Measurements from ENCODE around the gene CYP27A1. TPM values are rescaled to one million over a fixed set of nuclear protein-coding genes. Genes with fewer than 3 reads are reported as not detected.
"Not testable (repeated sequence)": the region's sequence is repeated elsewhere in the genome, so short reads cannot be mapped to it uniquely, and the experiment has no call there.

The CYP27A1 gene
- total and polyA plus RNA-seq, 3 donors from 2014 or later = 30.2 to 62.8 (median 37.2) TPM

GRCh38 chr2:218756599-218757377 is 25.2 kb upstream of the CYP27A1 start:
- no peak for DNase-seq
- intact Hi-C loops (cut with DNase I; ENCODE audit: low total_unique reads) = no loop called here
- Histone ChIP-seq H3K9me3 (no peaks in the 10 kb centered on the region), H3K4me3 (no peak overlapping the region), H3K4me1 (no peaks in the 10 kb centered on the region), H3K36me3 (ENCODE audit: low read depth, missing control alignments) (no peaks in the 10 kb centered on the region), H3K27me3 (no peaks in the 10 kb centered on the region), H3K27ac (no peak overlapping the region)
- no peak for TF ChIP-seq POLR2A (IDR thresholded peaks at IDR 0.05)
- 60 to 71% methylated on average over 6 of the region's 6 CpGs for WGBS, 2 donors

GRCh38 chr2:218761795-218762194 is 20.2 kb upstream of the CYP27A1 start:
- no peak for DNase-seq
- H3K9me3 ChIP-seq = no peaks in the 10 kb centered on the region
- no peaks in the 10 kb centered on the region for H3K27me3 ChIP-seq
- 72 to 80% methylated on average over 2 of the region's 2 CpGs for WGBS, 2 donors
- no peak for TF ChIP-seq CTCF (IDR thresholded peaks at IDR 0.05)
- no peak for TF ChIP-seq POLR2A (IDR thresholded peaks at IDR 0.05)
- H3K4me3 ChIP-seq = no peak overlapping the region
- no peaks in the 10 kb centered on the region for H3K36me3 ChIP-seq (ENCODE audit: low read depth, missing control alignments)
- intact Hi-C loops (cut with DNase I; ENCODE audit: low total_unique reads) = no loop called here
- H3K27ac ChIP-seq = no peak overlapping the region
- H3K4me1 ChIP-seq = no peaks in the 10 kb centered on the region

DNA sequence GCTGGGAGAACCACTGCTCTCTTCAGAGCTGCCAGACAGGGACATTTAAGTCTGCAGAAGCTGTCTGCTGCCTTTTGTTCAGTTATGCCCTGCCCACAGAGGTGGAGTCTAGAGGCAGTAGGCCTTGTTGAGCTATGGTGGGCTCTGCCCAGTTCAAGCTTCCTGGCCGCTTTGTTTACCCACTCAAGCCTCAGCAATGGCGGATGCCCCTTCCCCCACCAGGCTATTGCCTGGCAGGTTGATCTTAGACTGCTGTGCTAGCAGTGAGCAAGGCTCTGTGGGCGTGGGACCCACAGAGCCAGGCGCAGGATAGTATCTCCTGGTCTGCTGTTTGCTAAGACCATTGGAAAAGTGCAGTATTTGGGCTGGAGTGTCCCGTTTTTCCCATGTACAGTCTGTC is 9.2 kb upstream of the CYP27A1 start:
- H3K4me3 ChIP-seq; H3K27ac ChIP-seq; DNase-seq; H3K27me3 ChIP-seq; H3K36me3 ChIP-seq (ENCODE audit: low read depth, missing control alignments); intact Hi-C loops (cut with DNase I; ENCODE audit: low total_unique reads); H3K9me3 ChIP-seq; H3K4me1 ChIP-seq: not testable (repeated sequence)
- WGBS, 2 donors = 90% methylated on average over 5 of the region's 5 CpGs; no CpG with 5 or more reads in 1 of the 2 donors

- Histone ChIP-seq H3K27ac (no peak overlapping the region), H3K27me3 (no peaks in the 10 kb centered on the region), H3K4me1 (no peaks in the 10 kb centered on the region), H3K9me3 (no peaks in the 10 kb centered on the region), H3K36me3 (ENCODE audit: low read depth, missing control alignments) (no peaks in the 10 kb centered on the region), H3K4me3 (no peak overlapping the region)
- 90 to 95% methylated on average over 2 of the region's 2 CpGs for WGBS, 2 donors
- intact Hi-C loops (cut with DNase I; ENCODE audit: low total_unique reads) = no loop called here
- DNase-seq = no peak
- TF ChIP-seq CTCF (IDR thresholded peaks at IDR 0.05) = no peak
- TF ChIP-seq POLR2A (IDR thresholded peaks at IDR 0.05) = no peak
Measured at GRCh38 chr2:218773881-218774280, 8.1 kb upstream of the CYP27A1 start.

DNA sequence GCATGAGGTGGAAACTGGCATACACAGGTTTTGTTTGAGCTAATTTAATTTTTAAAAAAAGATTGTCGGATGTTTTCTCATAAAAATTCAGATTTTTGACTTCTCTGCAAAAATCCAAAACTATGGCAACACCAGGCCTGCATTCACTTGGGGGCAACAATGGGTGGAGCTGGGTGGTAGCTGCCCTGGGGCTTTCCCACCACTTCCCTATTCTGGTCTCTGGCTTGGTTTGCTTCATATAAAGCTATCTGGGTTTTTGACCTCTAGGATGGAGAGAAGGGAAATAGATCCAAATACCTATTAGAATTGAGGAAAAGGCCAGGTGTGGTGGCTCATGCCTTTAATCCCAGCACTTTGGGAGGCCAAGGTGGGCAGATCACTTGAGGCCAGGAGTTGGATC is 5.5 kb upstream of the CYP27A1 start:
- intact Hi-C loops (cut with DNase I; ENCODE audit: low total_unique reads) = no loop called here
- WGBS, 2 donors = 94 to 97% methylated on average over 1 of the region's 1 CpG
- DNase-seq = no peak

More for the DNA sequence above, 5.5 kb upstream of the CYP27A1 start:
- Histone ChIP-seq H3K27me3 (no peaks in the 10 kb centered on the region), H3K4me3 (no peak overlapping the region), H3K9me3 (no peaks in the 10 kb centered on the region), H3K27ac (no peak overlapping the region), H3K4me1 (peaks cover 6% of the 10 kb centered on the region), H3K36me3 (ENCODE audit: low read depth, missing control alignments) (no peaks in the 10 kb centered on the region)
- no peak for TF ChIP-seq CTCF (IDR thresholded peaks at IDR 0.05)
